Lower leg skin (tissue), 4 donors: ENCODE data around the gene DHRSX. TPM values are rescaled to one million over a fixed set of nuclear protein-coding genes. Genes with fewer than 3 reads are reported as not detected.

Experiments
- DNase-seq, 2 donors: peaks; one replicate each; pipeline ENCODE4 v3.0.0-alpha.2; 2019; ENCODE audit warnings: low spot score in 2 of 2
- H3K4me3 ChIP-seq: fragments of 200-600 bp; sonication (generic); 2 replicates; pipeline ENCODE4 v1.5.1; 2017; ENCODE audit warnings: mild to moderate bottlenecking, low read depth; ENCODE audit not compliant: poor library complexity, severe bottlenecking
- POLR2A ChIP-seq, 2 donors: fragments of 450-650 bp; IDR thresholded peaks; one replicate each; pipeline ENCODE4 v1.6.1; 2016 to 2017; ENCODE audit warnings: antibody characterized with exemption in 2 of 2, mild to moderate bottlenecking in 1 of 2, moderate library complexity in 1 of 2
- WGBS, 2 donors: methylation state at CpG; one replicate each; pipeline ENCODE4 v1.1.5; 2018; 5-methylcytosine and 5-hydroxymethylcytosine counted together
- intact Hi-C: fragments of 100-400 bp; cut with DNase I; formaldehyde crosslinking; loops from one replicate; pipeline ENCODE4 v1.15.0; 2023; ENCODE audit warnings: low total_unique reads
- total RNA-seq, 4 donors: library from RNA; depleted of rRNA; stranded (reverse); fragments of >200 nt; gene quantifications; one replicate each; pipeline ENCODE4 v1.1.0, GENCODE V29; 2016
- TF ChIP-seq, protein P1 (sequence below), 3 donors: fragments of 450-650 bp; IDR thresholded peaks; one replicate each; pipeline ENCODE4 v1.5.1; 2016; ENCODE audit warnings: antibody characterized with exemption in 3 of 3, mild to moderate bottlenecking in 3 of 3, moderate library complexity in 2 of 3

Gene DHRSX
- total RNA-seq, 4 donors from 2014 or later, result 10.9 to 21.7 (median 16.2) TPM

- WGBS, 2 donors, result 87 to 89% methylated on average over 8 of the region's 8 CpGs
- DNase-seq, result peak in 1 of 2 donors; percentile 53
- peak overlapping the region; percentile 85 for H3K4me3 ChIP-seq
- no peak for TF ChIP-seq POLR2A (IDR thresholded peaks at IDR 0.05)
- TF ChIP-seq, protein P1, sequence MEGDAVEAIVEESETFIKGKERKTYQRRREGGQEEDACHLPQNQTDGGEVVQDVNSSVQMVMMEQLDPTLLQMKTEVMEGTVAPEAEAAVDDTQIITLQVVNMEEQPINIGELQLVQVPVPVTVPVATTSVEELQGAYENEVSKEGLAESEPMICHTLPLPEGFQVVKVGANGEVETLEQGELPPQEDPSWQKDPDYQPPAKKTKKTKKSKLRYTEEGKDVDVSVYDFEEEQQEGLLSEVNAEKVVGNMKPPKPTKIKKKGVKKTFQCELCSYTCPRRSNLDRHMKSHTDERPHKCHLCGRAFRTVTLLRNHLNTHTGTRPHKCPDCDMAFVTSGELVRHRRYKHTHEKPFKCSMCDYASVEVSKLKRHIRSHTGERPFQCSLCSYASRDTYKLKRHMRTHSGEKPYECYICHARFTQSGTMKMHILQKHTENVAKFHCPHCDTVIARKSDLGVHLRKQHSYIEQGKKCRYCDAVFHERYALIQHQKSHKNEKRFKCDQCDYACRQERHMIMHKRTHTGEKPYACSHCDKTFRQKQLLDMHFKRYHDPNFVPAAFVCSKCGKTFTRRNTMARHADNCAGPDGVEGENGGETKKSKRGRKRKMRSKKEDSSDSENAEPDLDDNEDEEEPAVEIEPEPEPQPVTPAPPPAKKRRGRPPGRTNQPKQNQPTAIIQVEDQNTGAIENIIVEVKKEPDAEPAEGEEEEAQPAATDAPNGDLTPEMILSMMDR (IDR thresholded peaks at IDR 0.05), result no peak
- intact Hi-C loops, result no loop called here
These were observed 1.3 kb downstream of the DHRSX start for GRCh38 chrX:2499507-2499906.

DNA sequence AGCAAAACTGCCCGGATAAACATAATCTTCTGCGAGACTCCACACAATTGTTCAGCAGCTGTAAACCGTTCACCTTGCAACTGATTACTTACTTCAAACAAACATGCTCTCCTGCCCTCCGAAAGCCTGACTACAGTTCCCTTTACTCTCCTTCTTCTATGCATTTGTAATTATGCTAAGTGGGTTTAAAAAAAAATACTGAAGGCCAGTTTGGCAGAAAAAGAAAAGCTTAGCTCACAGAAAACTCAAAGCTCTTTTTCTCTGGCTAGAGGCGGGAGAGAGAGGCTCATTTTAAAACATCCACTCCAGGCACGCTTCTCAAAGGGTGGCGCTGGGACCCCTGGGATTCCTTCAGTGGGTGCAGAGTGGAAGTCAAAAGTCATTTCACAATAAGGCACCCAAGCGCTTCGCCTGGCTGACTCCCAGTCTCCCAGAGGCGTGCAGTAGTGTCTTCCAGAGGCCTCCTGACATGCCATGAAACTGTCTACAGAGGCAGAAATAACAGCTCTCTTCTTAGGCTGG is 1.9 kb downstream of the DHRSX start:
- intact Hi-C loops, result no loop called here
- H3K4me3 ChIP-seq, result no peak overlapping the region
- DNase-seq, result peak in 1 of 2 donors; percentile 87
- 11 to 19% methylated on average over 10 of the region's 10 CpGs for WGBS, 2 donors
- TF ChIP-seq, protein P1 (IDR thresholded peaks at IDR 0.05), result no peak
- TF ChIP-seq POLR2A (IDR thresholded peaks at IDR 0.05), result no peak

GRCh38 chrX:2497961-2498780 is 2.6 kb downstream of the DHRSX start:
- no peak overlapping the region for H3K4me3 ChIP-seq
- intact Hi-C loops, result no loop called here
- WGBS, 2 donors, result 27 to 48% methylated on average over 11 of the region's 11 CpGs
- peak in 1 of 2 donors; percentile 59 for DNase-seq
- TF ChIP-seq POLR2A (IDR thresholded peaks at IDR 0.05), result no peak
- TF ChIP-seq, protein P1 (IDR thresholded peaks at IDR 0.05), result no peak

DNA sequence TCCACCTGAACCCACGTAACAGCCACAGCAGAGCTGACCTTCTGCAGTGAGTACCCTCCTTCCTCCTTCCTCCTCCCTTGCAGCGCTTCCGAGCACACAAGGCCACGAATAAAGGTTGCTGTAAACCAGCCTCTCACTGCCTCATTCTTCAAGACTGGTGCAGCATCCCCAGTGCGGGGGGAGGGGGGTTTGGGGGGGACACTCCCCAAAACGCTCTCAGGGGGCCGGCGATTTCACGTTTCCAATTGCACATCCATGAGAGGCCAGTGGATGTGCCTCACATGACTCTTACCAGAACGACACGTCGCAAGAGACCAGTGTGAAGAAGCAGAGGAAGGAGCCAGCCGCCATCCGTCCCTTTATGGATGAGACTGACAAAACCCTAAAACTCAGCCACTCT is 5.2 kb downstream of the DHRSX start:
- peak in 1 of 2 donors; percentile 80 for DNase-seq
- intact Hi-C loops, result no loop called here
- no peak overlapping the region for H3K4me3 ChIP-seq
- no peak for TF ChIP-seq POLR2A (IDR thresholded peaks at IDR 0.05)
- TF ChIP-seq, protein P1 (IDR thresholded peaks at IDR 0.05), result no peak
- 82 to 87% methylated on average over 13 to 14 of the region's 14 CpGs for WGBS, 2 donors

GRCh38 chrX:2492531-2493218 is 8.1 kb downstream of the DHRSX start:
- intact Hi-C loops, result no loop called here
- 75 to 84% methylated on average over 22 of the region's 22 CpGs for WGBS, 2 donors
- TF ChIP-seq, protein P1 (IDR thresholded peaks at IDR 0.05), result no peak
- no peak for DNase-seq
- H3K4me3 ChIP-seq, result no peak overlapping the region
